Panc1 (cell line): ENCODE data around the gene CEP85L.

ENCODE experiments used
- CTCF ChIP-seq: fragments of 450-650 bp; IDR thresholded peaks from 2 replicates; pipeline ENCODE4 v1.5.1; 2017; ENCODE audit warnings: mild to moderate bottlenecking
- POLR2AphosphoS5 ChIP-seq: IDR thresholded peaks from 2 replicates; pipeline ENCODE4 v1.6.1; 2012; ENCODE audit warnings: mild to moderate bottlenecking, low read depth, low read length, moderate library complexity
- REST ChIP-seq, 2 experiments: IDR thresholded peaks; 2 replicates each; pipeline ENCODE4 v1.6.1; 2011 to 2012; ENCODE audit warnings: low read depth in 2 of 2, control low read depth in 1 of 2, low read length in 1 of 2, mild to moderate bottlenecking in 1 of 2, moderate library complexity in 1 of 2; ENCODE audit not compliant: insufficient read depth in 1 of 2
- SIN3A ChIP-seq: IDR thresholded peaks from 2 replicates; pipeline ENCODE4 v1.6.1; 2012; ENCODE audit warnings: low read depth, mild to moderate bottlenecking, low read length, moderate library complexity, borderline replicate concordance; ENCODE audit not compliant: insufficient read depth
- TCF7L2 ChIP-seq: IDR thresholded peaks from 2 replicates; pipeline ENCODE4 v1.6.1; 2011; ENCODE audit warnings: mild to moderate bottlenecking, low read depth, low read length, inconsistent platforms

- TF ChIP-seq TCF7L2: no peak
- no peak for TF ChIP-seq CTCF
- TF ChIP-seq POLR2AphosphoS5: no peak
- TF ChIP-seq REST (IDR thresholded peaks at IDR 0.05; ENCODE audit: insufficient read depth in 1 of 2, low read depth in 2 of 2, low read length in 1 of 2): no peak
- no peak for TF ChIP-seq SIN3A
Measured at GRCh38 chr6:118468682-118469465, 182.5 kb downstream of the CEP85L start.
